Daoy (cell line): ENCODE results near the gene PCNX4. TPM values are rescaled to one million over a fixed set of nuclear protein-coding genes. Genes with fewer than 3 reads are reported as not detected.

Source experiments
- DNase-seq: peaks from one replicate; pipeline ENCODE4 v3.0.0-alpha.2; 2015; ENCODE audit warnings: low read depth
- total RNA-seq: library from RNA; depleted of rRNA; stranded (reverse); fragments of >200 nt; shearing (Covaris generic); gene quantifications from 2 replicates; pipeline ENCODE4 v1.2.3, GENCODE V29; 2014; rRNA removed

Gene PCNX4
- total RNA-seq, 1 experiment from 2014 or later = 113 TPM

DNA sequence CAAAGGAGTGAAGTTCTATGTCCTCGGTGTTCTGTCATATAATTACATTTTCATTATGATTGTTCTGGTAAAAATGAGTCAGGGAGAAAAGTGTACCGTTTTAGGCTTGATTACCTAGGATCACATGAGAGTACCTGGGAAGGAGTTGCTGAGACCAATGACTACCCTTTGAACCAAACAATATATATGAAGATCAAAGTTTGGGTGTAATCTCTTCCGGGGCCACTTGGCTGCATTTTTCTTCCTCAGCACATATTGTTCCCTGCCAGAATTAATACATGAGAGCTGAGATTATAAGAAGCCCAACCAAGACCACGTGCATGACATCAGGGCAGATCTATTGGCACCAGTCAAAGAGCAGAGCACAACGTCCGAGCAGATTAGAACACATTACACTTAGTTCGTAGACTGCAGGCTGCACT, 114.5 kb downstream of the PCNX4 start:
- DNase-seq = no peak

- DNase-seq = no peak
These were observed 115.3 kb downstream of the PCNX4 start for GRCh38 chr14:60206837-60207533.

GRCh38 chr14:60210703-60211102, 119.0 kb downstream of the PCNX4 start:
- DNase-seq = no peak

- DNase-seq = no peak
These were observed 119.4 kb downstream of the PCNX4 start for GRCh38 chr14:60211153-60211552.

GRCh38 chr14:60212503-60213371, 121.0 kb downstream of the PCNX4 start:
- no peak for DNase-seq

GRCh38 chr14:60214003-60214402, 122.3 kb downstream of the PCNX4 start:
- DNase-seq = no peak

DNA sequence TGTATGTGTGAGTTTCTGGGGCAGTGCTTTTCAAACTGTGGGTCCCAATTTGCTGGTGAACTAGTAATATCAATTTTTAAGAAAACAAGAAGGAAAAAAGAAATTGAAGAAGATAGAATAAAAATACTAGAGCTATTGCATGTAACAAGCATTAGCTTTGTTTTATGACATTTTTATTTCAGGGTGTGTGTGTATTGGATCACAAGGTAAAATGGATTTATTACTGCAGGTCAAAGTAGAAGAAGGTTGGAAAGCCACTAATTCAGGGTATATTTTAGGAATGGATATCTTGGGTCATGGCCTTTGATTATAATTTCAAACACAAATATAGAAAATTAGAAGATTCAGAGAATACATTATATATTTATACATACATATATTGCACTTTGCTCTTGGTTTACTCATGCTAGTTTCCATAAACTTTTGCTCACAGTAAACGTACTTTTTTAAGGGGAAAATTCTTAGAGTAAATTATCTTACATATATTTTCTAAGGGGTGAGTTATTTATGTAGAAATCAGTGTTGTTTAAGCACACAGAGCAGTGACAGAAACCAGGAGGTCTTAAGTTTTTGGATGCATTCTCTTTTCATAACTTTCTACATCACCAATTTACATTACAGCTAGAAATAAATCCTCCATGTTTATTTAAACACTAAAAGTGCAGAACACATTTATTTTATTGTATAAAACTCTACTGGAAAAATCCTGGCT, 122.8 kb downstream of the PCNX4 start:
- no peak for DNase-seq

- no peak for DNase-seq
These were observed 123.4 kb downstream of the PCNX4 start for GRCh38 chr14:60215127-60215444.

DNA sequence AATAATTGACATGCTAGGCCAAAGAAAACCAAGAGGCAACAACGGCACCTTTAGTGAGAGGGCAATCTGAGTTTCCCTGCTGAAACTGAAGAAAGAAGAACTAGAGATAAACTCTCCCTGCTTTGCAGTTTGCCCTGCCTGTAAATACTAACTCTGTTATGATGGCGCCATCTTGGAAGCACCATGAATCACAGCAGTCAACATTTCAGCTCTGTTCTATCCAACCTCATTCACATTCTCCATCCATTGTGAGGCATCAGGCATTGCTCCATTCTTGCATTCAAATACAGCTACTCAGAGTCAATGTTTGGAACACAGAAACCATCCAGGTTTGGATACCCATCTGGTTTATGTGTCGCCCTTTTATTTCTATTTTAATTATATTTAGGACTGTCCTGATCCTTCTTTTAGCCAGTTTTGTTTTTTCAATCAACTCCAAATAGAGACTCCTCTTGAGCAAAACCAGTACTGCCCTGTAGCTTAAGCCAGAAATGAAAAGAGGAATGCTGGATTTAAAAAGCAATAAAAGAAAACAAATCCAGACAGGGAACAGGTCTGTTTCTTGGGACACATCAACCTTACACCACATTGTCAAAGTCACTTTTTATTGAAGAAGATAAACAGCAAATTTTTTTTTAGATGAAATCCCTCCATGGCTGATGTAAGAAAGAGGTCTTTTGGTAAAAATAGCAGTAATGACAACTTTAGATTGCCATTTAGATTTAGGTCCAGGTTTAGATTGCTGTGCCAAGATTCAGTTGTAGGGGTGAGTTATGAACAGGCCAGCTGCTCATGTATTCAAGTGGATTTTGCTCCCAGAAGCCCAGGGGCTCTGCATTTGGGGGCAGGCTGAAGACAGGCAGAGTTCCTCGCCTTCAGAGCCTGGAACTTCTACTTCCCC, 124.0 kb downstream of the PCNX4 start:
- DNase-seq = no peak

DNA sequence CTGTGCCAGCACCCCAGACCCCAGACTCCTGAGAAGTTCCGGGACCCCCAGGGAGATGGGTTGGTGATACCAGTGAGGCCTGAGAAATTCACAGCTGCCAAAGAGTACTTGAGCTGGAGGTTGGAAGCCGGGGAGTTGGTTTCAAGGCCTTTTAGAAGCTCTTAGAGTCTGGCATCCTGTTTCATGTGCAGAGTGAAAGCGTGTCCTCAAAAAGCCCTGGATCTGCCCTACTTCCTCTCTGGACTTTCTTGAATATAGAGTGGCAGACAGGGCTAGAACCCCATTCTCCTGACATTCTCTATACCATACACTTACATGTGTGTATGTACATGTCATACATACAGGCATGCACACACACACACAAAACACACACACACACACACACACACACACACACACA, 126.0 kb downstream of the PCNX4 start:
- no peak for DNase-seq

Other genes starting within 250 kb of the PCNX4 start
- 2.4 and 5.3 TPM in 2 replicates for gene RTN1, start 221.1 kb upstream of the PCNX4 start, total RNA-seq
- not detected in 2 replicates for gene LRRC9, start 171.8 kb upstream of the PCNX4 start, total RNA-seq
- 57.2 and 77.4 TPM in 2 replicates for gene DHRS7, start 73.5 kb downstream of the PCNX4 start, total RNA-seq
- 21.3 and 33.0 TPM in 2 replicates for gene PPM1A, start 157.3 kb downstream of the PCNX4 start, total RNA-seq